ENCODE data around the gene RYK. TPM values are rescaled to one million over a fixed set of nuclear protein-coding genes. Genes with fewer than 3 reads are reported as not detected.

RYK gene
- total RNA-seq, 1 experiment from 2014 or later: 135 TPM

GRCh38 chr3:134163096-134163495 is 87.6 kb downstream of the RYK start:
- CTCF ChIA-PET: no interaction called here
- Mint-ChIP-seq H3K27ac (ENCODE audit: unreplicated experiment) (no peak overlapping the region), H3K27me3 (ENCODE audit: unreplicated experiment) (no peaks in the 10 kb centered on the region), H3K36me3 (ENCODE audit: insufficient read depth, unreplicated experiment) (peaks cover 22% of the 10 kb centered on the region), H3K9me3 (ENCODE audit: low read depth, unreplicated experiment) (no peaks in the 10 kb centered on the region), H3K4me1 (ENCODE audit: low read depth, unreplicated experiment) (peaks cover 8% of the 10 kb centered on the region), H3K4me3 (ENCODE audit: low read depth, unreplicated experiment) (no peak overlapping the region)
- BruUV-seq (replicated peaks): no TSS peak
- intact Hi-C loops (cut with micrococcal nuclease; ENCODE audit: unreplicated experiment): no loop called here
- TF ChIP-seq CTCF (IDR thresholded peaks at IDR 0.05; ENCODE audit: unreplicated experiment): no peak
- DNase-seq: no peak

GRCh38 chr3:134161898-134162615 is 88.6 kb downstream of the RYK start:
- H3K9me3 Mint-ChIP-seq (ENCODE audit: low read depth, unreplicated experiment): no peaks in the 10 kb centered on the region
- no peak overlapping the region for H3K4me3 Mint-ChIP-seq (ENCODE audit: low read depth, unreplicated experiment)
- TF ChIP-seq CTCF (IDR thresholded peaks at IDR 0.05; ENCODE audit: unreplicated experiment): no peak
- DNase-seq: no peak
- H3K27ac Mint-ChIP-seq (ENCODE audit: unreplicated experiment): no peak overlapping the region
- intact Hi-C loops (cut with micrococcal nuclease; ENCODE audit: unreplicated experiment): no loop called here
- BruUV-seq (replicated peaks): no TSS peak
- peaks cover 8% of the 10 kb centered on the region for H3K4me1 Mint-ChIP-seq (ENCODE audit: low read depth, unreplicated experiment)
- CTCF ChIA-PET: no interaction called here
- peaks cover 25% of the 10 kb centered on the region for H3K36me3 Mint-ChIP-seq (ENCODE audit: insufficient read depth, unreplicated experiment)
- H3K27me3 Mint-ChIP-seq (ENCODE audit: unreplicated experiment): no peaks in the 10 kb centered on the region

DNA sequence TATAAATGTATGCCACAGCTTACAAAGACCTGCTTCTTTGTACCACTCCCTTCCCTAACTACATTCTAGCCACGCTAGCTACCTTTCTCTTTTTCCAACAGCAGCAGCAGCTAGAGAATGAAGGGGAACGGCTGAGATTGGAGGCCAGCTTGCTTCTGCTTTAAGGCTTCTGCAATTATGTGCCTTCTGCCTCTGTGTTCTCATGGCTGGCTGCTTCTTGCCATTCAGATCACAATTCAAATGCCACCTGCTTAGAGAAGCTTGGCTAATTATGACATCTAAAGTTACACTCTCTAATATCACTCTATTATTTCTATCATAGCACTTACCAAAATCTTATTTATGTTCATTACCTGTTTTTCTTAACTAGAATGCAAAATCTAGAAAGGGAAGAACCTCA is 95.2 kb downstream of the RYK start:
- no TSS peak for BruUV-seq (replicated peaks)
- no peaks in the 10 kb centered on the region for H3K9me3 Mint-ChIP-seq (ENCODE audit: low read depth, unreplicated experiment)
- no peaks in the 10 kb centered on the region for H3K4me1 Mint-ChIP-seq (ENCODE audit: low read depth, unreplicated experiment)
- H3K27me3 Mint-ChIP-seq (ENCODE audit: unreplicated experiment): no peaks in the 10 kb centered on the region
- intact Hi-C loops (cut with micrococcal nuclease; ENCODE audit: unreplicated experiment): no loop called here
- DNase-seq: no peak
- peaks cover 35% of the 10 kb centered on the region for H3K36me3 Mint-ChIP-seq (ENCODE audit: insufficient read depth, unreplicated experiment)
- TF ChIP-seq CTCF (IDR thresholded peaks at IDR 0.05; ENCODE audit: unreplicated experiment): no peak
- no peak overlapping the region for H3K4me3 Mint-ChIP-seq (ENCODE audit: low read depth, unreplicated experiment)
- no peak overlapping the region for H3K27ac Mint-ChIP-seq (ENCODE audit: unreplicated experiment)
- CTCF ChIA-PET: no interaction called here

GRCh38 chr3:134153761-134154160 is 96.9 kb downstream of the RYK start:
- DNase-seq: no peak
- H3K4me3 Mint-ChIP-seq (ENCODE audit: low read depth, unreplicated experiment): no peak overlapping the region
- H3K27me3 Mint-ChIP-seq (ENCODE audit: unreplicated experiment): no peaks in the 10 kb centered on the region
- no TSS peak for BruUV-seq (replicated peaks)
- intact Hi-C loops (cut with micrococcal nuclease; ENCODE audit: unreplicated experiment): no loop called here
- no peak for TF ChIP-seq CTCF (IDR thresholded peaks at IDR 0.05; ENCODE audit: unreplicated experiment)
- CTCF ChIA-PET: no interaction called here
- no peak overlapping the region for H3K27ac Mint-ChIP-seq (ENCODE audit: unreplicated experiment)
- H3K36me3 Mint-ChIP-seq (ENCODE audit: insufficient read depth, unreplicated experiment): peaks cover 25% of the 10 kb centered on the region
- no peaks in the 10 kb centered on the region for H3K9me3 Mint-ChIP-seq (ENCODE audit: low read depth, unreplicated experiment)
- H3K4me1 Mint-ChIP-seq (ENCODE audit: low read depth, unreplicated experiment): no peaks in the 10 kb centered on the region
